SH-SY5Y (cell line): Measurements from ENCODE around the gene SCG5.

ENCODE experiments used
- GATA2 ChIP-seq: IDR thresholded peaks from 2 replicates; pipeline ENCODE4 v1.6.1; 2011; ENCODE audit warnings: mild to moderate bottlenecking, low read depth, low read length
- GATA3 ChIP-seq: IDR thresholded peaks from 2 replicates; pipeline ENCODE4 v1.6.1; 2011; ENCODE audit warnings: low read depth, mild to moderate bottlenecking, low read length, moderate library complexity

GRCh38 chr15:32668942-32669341 lies 27.4 kb downstream of the SCG5 start:
- TF ChIP-seq GATA2: no peak
- no peak for TF ChIP-seq GATA3
